ENCODE results near the gene COG7.
"Not testable (repeated sequence)": the region's sequence is repeated elsewhere in the genome, so short reads cannot be mapped to it uniquely, and the experiment has no call there.

COG7 gene

GRCh38 chr16:23391381-23392222, 61.4 kb downstream of the COG7 start:
- Histone ChIP-seq H3K4me1 (ENCODE audit: control insufficient read depth, insufficient read depth, low read length) (no peaks in the 10 kb centered on the region), H3K9me3 (ENCODE audit: control insufficient read depth, insufficient read depth, low read depth, low read length) (no peaks in the 10 kb centered on the region), H3K27ac (ENCODE audit: extremely low read depth, low read depth, low read length) (no peak overlapping the region), H3K36me3 (ENCODE audit: control insufficient read depth in 2 of 2, insufficient read depth in 1 of 2, low read length in 2 of 2) (peaks cover 0 to 40% of the 10 kb centered on the region in 2 experiments; a peak in 2 of 3 replicates), H3K4me3 (ENCODE audit: low read depth, low read length) (no peak overlapping the region)
- TF ChIP-seq ZNF394 (tag by site-specific recombination; IDR thresholded peaks at IDR 0.05; ENCODE audit: borderline replicate concordance) = no peak
- TF ChIP-seq KLF9 (tag by site-specific recombination; IDR thresholded peaks at IDR 0.05; ENCODE audit: low read depth) = 0 out of 2 replicates have a peak, but pooled peaks have one; percentile 31
- POLR2A ChIA-PET = interaction anchor here (0.9 kb wide), 1 partner anchor 28 kb away, joined by 5 read pairs; no protein-coding TSS in a partner anchor
- CTCF ChIA-PET = interaction anchor here (0.5 to 2.2 kb wide), 2 partner anchors 19 to 44 kb away, joined by 3 to 7 read pairs; no protein-coding TSS in a partner anchor

DNA sequence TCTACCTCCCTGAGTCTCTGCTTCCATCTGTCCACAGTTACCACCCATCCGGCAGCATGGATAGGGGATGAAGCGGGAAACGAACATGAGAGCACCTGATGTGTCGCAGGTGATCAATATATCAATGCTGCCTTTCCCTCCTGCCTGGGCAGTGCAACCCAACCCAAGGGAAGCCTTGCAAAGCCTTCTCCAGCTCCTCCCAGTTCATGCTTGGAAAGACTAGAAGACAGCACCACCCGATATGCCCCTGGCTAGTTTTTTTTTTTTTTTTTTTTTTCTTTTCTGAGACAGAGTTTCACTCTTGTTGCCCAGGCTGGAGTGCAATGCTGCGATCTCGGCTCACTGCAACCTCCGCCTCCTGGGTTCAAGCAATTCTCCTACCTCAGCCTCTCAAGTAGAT, 63.1 kb downstream of the COG7 start:
- POLR2A ChIA-PET; H3K4me3 ChIP-seq (ENCODE audit: low read depth, low read length); H3K27ac ChIP-seq (ENCODE audit: extremely low read depth, low read depth, low read length); H3K9me3 ChIP-seq (ENCODE audit: control insufficient read depth, insufficient read depth, low read depth, low read length); H3K4me1 ChIP-seq (ENCODE audit: control insufficient read depth, insufficient read depth, low read length): not testable (repeated sequence)
- CTCF ChIA-PET = interaction anchor here (2.2 kb wide), 1 partner anchor 46 kb away, joined by 7 read pairs; no protein-coding TSS in a partner anchor
- peaks cover 0 to 37% of the 10 kb centered on the region in 2 experiments; a peak in 2 of 3 replicates for H3K36me3 ChIP-seq (ENCODE audit: control insufficient read depth in 2 of 2, insufficient read depth in 1 of 2, low read length in 2 of 2)

DNA sequence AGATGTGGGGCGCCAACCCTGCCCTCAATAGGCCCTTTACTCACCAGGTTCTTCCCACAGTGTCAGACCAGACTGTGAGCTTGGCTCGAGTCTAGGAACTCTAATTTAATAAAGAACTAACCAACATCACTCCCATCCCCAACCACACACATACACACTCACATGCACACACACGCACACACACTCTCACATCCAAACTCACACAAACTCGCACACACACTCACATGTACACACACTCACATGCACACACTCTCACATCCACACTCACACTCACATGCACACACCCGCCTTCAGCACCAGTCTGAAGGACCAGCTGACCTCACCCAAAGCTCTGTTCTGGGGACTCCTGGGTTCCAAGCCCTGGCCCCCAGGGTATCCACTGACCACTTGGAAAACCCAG, 63.8 kb downstream of the COG7 start:
- no peaks in the 10 kb centered on the region for H3K9me3 ChIP-seq (ENCODE audit: control insufficient read depth, insufficient read depth, low read depth, low read length)
- no peaks in the 10 kb centered on the region for H3K4me1 ChIP-seq (ENCODE audit: control insufficient read depth, insufficient read depth, low read length)
- H3K36me3 ChIP-seq (ENCODE audit: control insufficient read depth in 2 of 2, insufficient read depth in 1 of 2, low read length in 2 of 2) = peaks cover 0 to 37% of the 10 kb centered on the region in 2 experiments; a peak in 2 of 3 replicates
- H3K4me3 ChIP-seq (ENCODE audit: low read depth, low read length) = no peak overlapping the region
- TF ChIP-seq ZXDB (tag by site-specific recombination; IDR thresholded peaks at IDR 0.05) = no peak
- TF ChIP-seq, protein P1, sequence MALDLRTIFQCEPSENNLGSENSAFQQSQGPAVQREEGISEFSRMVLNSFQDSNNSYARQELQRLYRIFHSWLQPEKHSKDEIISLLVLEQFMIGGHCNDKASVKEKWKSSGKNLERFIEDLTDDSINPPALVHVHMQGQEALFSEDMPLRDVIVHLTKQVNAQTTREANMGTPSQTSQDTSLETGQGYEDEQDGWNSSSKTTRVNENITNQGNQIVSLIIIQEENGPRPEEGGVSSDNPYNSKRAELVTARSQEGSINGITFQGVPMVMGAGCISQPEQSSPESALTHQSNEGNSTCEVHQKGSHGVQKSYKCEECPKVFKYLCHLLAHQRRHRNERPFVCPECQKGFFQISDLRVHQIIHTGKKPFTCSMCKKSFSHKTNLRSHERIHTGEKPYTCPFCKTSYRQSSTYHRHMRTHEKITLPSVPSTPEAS (tag by site-specific recombination; IDR thresholded peaks at IDR 0.05) = peak; percentile 96
- H3K27ac ChIP-seq (ENCODE audit: extremely low read depth, low read depth, low read length) = no peak overlapping the region
- ChIA-PET POLR2A (no interaction called here), CTCF (no interaction called here)

- ChIA-PET POLR2A (interaction anchor here (0.7 kb wide), 1 partner anchor 756 kb away, joined by 5 read pairs; no protein-coding TSS in a partner anchor), CTCF (no interaction called here)
- Histone ChIP-seq H3K4me1 (ENCODE audit: control insufficient read depth, insufficient read depth, low read length) (no peaks in the 10 kb centered on the region), H3K9me3 (ENCODE audit: control insufficient read depth, insufficient read depth, low read depth, low read length) (no peaks in the 10 kb centered on the region), H3K4me3 (ENCODE audit: low read depth, low read length) (no peak overlapping the region), H3K36me3 (ENCODE audit: control insufficient read depth in 2 of 2, insufficient read depth in 1 of 2, low read length in 2 of 2) (peaks cover 0 to 37% of the 10 kb centered on the region in 2 experiments; a peak in 2 of 3 replicates), H3K27ac (ENCODE audit: extremely low read depth, low read depth, low read length) (no peak overlapping the region)
- TF ChIP-seq, protein P2, sequence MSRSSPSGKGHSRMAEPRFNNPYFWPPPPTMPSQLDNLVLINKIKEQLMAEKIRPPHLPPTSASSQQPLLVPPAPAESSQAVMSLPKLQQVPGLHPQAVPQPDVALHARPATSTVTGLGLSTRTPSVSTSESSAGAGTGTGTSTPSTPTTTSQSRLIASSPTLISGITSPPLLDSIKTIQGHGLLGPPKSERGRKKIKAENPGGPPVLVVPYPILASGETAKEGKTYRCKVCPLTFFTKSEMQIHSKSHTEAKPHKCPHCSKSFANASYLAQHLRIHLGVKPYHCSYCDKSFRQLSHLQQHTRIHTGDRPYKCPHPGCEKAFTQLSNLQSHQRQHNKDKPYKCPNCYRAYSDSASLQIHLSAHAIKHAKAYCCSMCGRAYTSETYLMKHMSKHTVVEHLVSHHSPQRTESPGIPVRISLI (tag by site-specific recombination; IDR thresholded peaks at IDR 0.05) = no peak
- TF ChIP-seq ZNF530 (tag by site-specific recombination; IDR thresholded peaks at IDR 0.05; ENCODE audit: low read depth) (no peak), ZEB2 (tag by site-specific recombination; IDR thresholded peaks at IDR 0.05) (no peak), ZNF341 (tag by site-specific recombination; IDR thresholded peaks at IDR 0.05; ENCODE audit: low read depth) (no peak), ZNF830 (tag by site-specific recombination; IDR thresholded peaks at IDR 0.05; ENCODE audit: low read depth) (no peak), ZNF670 (tag by site-specific recombination; IDR thresholded peaks at IDR 0.05; ENCODE audit: low read depth) (no peak)
Observed at GRCh38 chr16:23388786-23389185, 64.2 kb downstream of the COG7 start.

DNA sequence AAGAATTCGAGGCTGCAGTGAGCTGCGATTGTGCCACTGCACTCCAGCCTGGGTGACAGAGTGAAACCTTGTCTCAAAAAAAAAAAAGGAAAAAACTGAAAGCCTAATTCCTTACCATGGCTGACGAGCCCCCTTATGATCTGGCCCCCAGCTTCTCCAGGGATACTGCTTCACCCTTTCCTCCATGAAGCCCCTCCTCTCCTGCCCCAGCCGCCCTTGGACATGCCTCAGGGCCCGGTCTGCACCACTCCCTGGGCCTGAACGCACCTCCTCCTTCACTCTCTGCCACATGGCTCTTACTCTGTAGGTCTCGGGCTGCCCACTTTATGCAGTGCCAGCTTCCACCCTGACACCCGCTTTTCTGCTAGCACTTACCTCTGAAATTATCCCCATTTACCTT, 65.3 kb downstream of the COG7 start:
- H3K4me3 ChIP-seq (ENCODE audit: low read depth, low read length) = no peak overlapping the region
- POLR2A ChIA-PET = interaction anchor here (0.7 kb wide), 1 partner anchor 24 kb away, joined by 3 read pairs; no protein-coding TSS in a partner anchor
- H3K9me3 ChIP-seq (ENCODE audit: control insufficient read depth, insufficient read depth, low read depth, low read length) = no peaks in the 10 kb centered on the region
- CTCF ChIA-PET = no interaction called here
- H3K4me1 ChIP-seq (ENCODE audit: control insufficient read depth, insufficient read depth, low read length) = no peaks in the 10 kb centered on the region
- peaks cover 0 to 30% of the 10 kb centered on the region in 2 experiments; a peak in 2 of 3 replicates for H3K36me3 ChIP-seq (ENCODE audit: control insufficient read depth in 2 of 2, insufficient read depth in 1 of 2, low read length in 2 of 2)
- no peak overlapping the region for H3K27ac ChIP-seq (ENCODE audit: extremely low read depth, low read depth, low read length)
- no peak for TF ChIP-seq ZBTB26 (tag by site-specific recombination; optimal IDR thresholded peaks at IDR 0.05)
- TF ChIP-seq ZNF544 (tag by site-specific recombination; IDR thresholded peaks at IDR 0.05) = no peak
- no peak for TF ChIP-seq ZNF768 (tag by site-specific recombination; IDR thresholded peaks at IDR 0.05)
- no peak for TF ChIP-seq ZSCAN16 (tag by site-specific recombination; IDR thresholded peaks at IDR 0.05)
- TF ChIP-seq, protein P3, sequence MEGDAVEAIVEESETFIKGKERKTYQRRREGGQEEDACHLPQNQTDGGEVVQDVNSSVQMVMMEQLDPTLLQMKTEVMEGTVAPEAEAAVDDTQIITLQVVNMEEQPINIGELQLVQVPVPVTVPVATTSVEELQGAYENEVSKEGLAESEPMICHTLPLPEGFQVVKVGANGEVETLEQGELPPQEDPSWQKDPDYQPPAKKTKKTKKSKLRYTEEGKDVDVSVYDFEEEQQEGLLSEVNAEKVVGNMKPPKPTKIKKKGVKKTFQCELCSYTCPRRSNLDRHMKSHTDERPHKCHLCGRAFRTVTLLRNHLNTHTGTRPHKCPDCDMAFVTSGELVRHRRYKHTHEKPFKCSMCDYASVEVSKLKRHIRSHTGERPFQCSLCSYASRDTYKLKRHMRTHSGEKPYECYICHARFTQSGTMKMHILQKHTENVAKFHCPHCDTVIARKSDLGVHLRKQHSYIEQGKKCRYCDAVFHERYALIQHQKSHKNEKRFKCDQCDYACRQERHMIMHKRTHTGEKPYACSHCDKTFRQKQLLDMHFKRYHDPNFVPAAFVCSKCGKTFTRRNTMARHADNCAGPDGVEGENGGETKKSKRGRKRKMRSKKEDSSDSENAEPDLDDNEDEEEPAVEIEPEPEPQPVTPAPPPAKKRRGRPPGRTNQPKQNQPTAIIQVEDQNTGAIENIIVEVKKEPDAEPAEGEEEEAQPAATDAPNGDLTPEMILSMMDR (tag by site-specific recombination; IDR thresholded peaks at IDR 0.05) = no peak
